Neural cell (in vitro differentiated cells): ENCODE measurements around the gene TTC21A.

Experiments used
- EZH2 ChIP-seq: fragments of 200-600, 300-800 bp; shearing (Covaris generic), sonication (generic); IDR thresholded peaks from 2 replicates; pipeline ENCODE4 v1.6.1; 2014; ENCODE audit warnings: antibody characterized with exemption, low read length, borderline replicate concordance, mild to moderate bottlenecking; ENCODE audit not compliant: insufficient read depth, poor library complexity, severe bottlenecking
- RAD21 ChIP-seq: fragments of 450-650 bp; conservative IDR thresholded peaks from 2 replicates; pipeline ENCODE4 v1.6.1; 2014; ENCODE audit warnings: antibody characterized with exemption, mild to moderate bottlenecking, moderate library complexity
- TF ChIP-seq, protein P1 (sequence below): fragments of 450-650 bp; IDR thresholded peaks from 2 replicates; pipeline ENCODE4 v1.5.1; 2014; ENCODE audit warnings: antibody characterized with exemption, mild to moderate bottlenecking, moderate library complexity; ENCODE audit not compliant: poor library complexity, severe bottlenecking

DNA sequence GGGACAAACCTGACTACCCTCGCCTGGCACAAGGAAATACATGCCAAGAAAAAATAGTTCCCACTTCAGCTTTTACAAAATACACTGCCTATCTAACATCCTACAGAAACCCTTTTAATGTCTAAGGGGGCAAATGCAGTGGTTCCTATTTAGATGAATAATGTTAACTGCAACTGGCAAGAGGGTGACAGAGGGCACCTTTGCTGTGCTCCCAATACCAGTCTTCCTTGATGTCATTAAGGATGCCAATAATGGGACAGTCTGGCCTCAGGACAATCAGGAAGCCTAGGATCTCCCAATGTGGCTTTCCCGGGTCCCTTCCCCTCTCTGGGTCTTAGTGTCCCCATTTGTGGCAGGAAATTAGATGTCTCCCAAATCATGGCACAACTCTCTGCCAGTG, 32.0 kb downstream of the TTC21A start:
- TF ChIP-seq RAD21, result no peak
- TF ChIP-seq, protein P1, sequence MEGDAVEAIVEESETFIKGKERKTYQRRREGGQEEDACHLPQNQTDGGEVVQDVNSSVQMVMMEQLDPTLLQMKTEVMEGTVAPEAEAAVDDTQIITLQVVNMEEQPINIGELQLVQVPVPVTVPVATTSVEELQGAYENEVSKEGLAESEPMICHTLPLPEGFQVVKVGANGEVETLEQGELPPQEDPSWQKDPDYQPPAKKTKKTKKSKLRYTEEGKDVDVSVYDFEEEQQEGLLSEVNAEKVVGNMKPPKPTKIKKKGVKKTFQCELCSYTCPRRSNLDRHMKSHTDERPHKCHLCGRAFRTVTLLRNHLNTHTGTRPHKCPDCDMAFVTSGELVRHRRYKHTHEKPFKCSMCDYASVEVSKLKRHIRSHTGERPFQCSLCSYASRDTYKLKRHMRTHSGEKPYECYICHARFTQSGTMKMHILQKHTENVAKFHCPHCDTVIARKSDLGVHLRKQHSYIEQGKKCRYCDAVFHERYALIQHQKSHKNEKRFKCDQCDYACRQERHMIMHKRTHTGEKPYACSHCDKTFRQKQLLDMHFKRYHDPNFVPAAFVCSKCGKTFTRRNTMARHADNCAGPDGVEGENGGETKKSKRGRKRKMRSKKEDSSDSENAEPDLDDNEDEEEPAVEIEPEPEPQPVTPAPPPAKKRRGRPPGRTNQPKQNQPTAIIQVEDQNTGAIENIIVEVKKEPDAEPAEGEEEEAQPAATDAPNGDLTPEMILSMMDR, result no peak
- no peak for TF ChIP-seq EZH2
